Stimulated activated CD4-positive, alpha-beta T cell treated with anti-CD3 and anti-CD28 coated beads, Interleukin-2, amount 100 ng/mL, for 48 hours (primary cell): ENCODE results near the gene OR10G4.
"Not testable (repeated sequence)": the region's sequence is repeated elsewhere in the genome, so short reads cannot be mapped to it uniquely, and the experiment has no call there.

ENCODE experiments used
- DNase-seq, 2 donors: peaks; one replicate each; pipeline ENCODE4 v3.0.0-alpha.2; 2020

OR10G4 gene

DNA sequence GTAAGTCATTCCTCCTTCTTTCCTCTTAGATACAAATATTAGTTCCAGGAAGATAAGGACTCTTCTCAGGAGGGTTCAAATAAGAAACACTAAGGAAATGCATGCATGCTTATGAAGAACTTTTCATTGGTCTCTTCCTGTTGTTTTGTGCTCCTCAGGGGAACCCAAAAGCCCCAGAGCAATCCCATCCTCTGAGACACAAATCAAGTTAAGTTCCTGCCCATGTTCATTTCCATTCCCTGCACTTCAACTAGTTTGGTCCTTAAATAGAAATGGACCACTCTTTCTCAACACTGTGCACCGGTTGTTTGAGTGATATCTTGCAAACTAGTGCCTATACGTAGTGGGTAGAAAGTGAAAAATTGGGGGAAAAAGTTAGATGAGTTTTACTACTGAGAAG is at the start of gene OR10G4:
Gene OR10G4, plus strand, starts transcription at position 301 of the 400 bp plus-strand sequence. CDS start 2,578 bp downstream, outside the sequence.
- no peak for DNase-seq

DNA sequence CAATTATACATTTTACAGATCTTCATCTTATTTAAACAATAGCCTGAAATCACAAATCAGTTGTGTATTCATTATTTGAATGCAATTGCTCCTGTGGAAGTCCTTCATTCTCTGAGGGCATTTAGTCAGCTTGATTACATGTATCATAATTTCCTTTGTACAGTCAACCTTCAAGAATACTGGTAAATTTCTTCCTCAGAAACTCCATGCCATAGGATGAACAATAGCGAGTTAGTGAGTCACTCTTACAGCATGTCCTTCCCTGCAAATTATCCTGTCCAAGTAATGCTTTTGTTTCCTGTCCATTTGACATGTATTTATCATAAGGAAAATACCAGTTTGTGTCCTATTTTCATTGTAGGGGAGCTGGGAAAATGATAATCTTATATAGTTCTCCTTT is 39.0 kb upstream of the OR10G4 start:
- DNase-seq, result no peak

GRCh38 chr11:123976770-123977560 is 35.8 kb upstream of the OR10G4 start:
- DNase-seq, result no peak

DNA sequence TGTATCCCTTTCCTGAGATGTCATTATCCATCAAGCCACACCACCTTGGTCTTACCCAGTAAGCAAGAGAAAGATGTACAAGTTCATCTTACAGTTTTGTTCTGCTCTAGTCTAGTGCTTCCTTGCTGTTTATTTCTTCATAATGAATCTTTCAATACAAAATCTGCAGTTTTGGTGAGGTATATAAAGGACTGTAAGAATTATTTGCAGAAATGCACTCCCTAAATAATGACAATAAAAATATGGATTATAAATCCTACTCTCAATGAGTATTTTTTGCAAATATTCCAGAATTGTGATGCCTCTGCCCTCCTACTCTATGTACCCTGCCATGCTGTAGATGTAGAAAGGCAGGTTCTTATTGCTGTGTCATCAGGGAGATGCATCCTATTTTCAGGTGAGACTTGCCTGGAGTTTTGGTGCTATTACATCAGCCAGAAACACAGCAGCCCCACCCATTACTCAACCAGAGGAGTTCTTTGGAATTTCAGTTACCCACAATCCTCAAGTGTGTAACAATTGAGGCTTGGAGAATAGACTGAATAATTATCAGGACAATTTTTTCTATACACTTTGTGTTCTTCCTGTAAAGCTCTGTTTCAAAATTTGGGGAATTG is 35.0 kb upstream of the OR10G4 start, which contains the start of gene OR10S1:
Gene OR10S1, minus strand, starts transcription at position 51 of the 617 bp plus-strand sequence. CDS start 117 bp downstream, outside the sequence.
- DNase-seq, result no peak

- no peak for DNase-seq
Observed at GRCh38 chr11:123979311-123979710, 33.5 kb upstream of the OR10G4 start.

GRCh38 chr11:123995119-123995518 is 17.7 kb upstream of the OR10G4 start, which contains the start of gene OR10G6:
OR10G6 (minus strand) TSS chr11:123995161; CDS start chr11:123995161, 0 bp downstream.
- DNase-seq, result no peak

DNA sequence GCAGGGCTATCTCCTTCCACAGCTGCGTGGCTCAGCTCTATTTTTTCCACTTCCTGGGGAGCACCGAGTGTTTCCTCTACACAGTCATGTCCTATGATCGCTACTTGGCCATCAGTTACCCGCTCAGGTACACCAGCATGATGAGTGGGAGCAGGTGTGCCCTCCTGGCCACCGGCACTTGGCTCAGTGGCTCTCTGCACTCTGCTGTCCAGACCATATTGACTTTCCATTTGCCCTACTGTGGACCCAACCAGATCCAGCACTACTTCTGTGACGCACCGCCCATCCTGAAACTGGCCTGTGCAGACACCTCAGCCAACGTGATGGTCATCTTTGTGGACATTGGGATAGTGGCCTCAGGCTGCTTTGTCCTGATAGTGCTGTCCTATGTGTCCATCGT is 3.0 kb downstream of the OR10G4 start:
- not testable (repeated sequence) for DNase-seq

- DNase-seq, result no peak
Observed at GRCh38 chr11:124026498-124026897, 13.7 kb downstream of the OR10G4 start, which contains the start of gene OR10G8. OR10G8 (plus strand) TSS chr11:124026798; CDS start chr11:124029623, 2,825 bp downstream.

DNA sequence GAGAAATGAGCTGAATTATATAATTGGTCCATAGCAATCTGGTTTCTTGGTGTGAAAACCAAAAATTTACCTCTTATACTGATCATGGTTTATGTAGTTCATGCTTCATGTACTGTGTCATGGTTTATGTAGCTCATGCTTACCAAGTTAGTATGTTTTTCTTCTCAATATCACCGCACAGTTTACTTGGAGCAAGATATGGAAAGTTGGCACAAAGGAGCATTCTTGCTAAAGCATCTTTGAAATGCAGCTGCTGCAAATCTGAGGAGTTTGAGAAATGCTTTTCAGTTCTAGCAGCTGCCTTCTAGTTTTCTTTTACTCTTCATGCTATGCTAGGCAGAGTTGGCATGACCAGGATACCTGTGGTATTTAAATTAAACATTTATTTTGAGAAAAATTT is 23.9 kb downstream of the OR10G4 start:
- no peak for DNase-seq

- DNase-seq, result no peak
Observed at GRCh38 chr11:124039557-124039956, 26.8 kb downstream of the OR10G4 start.

DNA sequence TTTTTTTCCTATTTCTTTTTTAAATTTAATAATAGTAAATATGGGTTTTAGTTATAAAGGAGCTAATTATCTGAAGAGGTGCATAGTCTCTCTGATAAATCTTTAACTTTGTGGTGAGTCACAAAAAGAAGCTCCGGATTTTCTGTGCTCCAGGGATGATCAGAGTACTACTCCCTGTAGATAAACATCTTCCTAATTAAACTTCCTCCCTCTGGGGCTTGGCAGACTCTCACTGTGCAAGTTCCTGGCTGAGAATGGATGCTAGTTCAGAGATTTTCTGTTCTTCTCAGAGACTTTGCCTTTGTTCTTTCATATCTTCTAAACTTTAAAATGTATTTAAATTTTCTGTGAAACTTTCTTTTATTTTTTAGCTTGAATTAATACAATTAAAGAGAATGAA is 28.5 kb downstream of the OR10G4 start, which contains the start of gene OR10G7:
Gene OR10G7, minus strand, starts transcription at position 72 of the 400 bp plus-strand sequence. CDS start 2,324 bp downstream, outside the sequence.
- DNase-seq, result no peak

- DNase-seq, result no peak
Observed at GRCh38 chr11:124043420-124043819, 30.6 kb downstream of the OR10G4 start.

DNA sequence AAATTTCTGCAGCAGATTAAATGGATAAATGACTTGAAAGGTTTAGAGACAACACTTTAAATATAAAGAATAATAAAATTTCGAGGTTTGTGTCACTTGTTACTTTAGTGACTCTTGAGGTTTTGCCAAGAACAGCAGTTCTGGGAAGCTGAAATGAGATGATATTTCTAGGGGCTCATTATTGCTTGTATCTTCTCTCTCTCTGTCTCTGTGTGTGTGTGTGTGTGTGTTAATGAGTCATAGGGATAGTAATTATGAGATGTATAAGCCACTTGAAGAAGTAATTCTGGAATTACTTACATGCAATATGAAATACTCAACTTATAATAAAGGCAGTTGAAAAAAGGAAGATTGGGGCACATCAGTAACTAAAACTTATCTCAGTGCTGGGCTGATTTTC is 38.0 kb downstream of the OR10G4 start:
- no peak for DNase-seq

DNA sequence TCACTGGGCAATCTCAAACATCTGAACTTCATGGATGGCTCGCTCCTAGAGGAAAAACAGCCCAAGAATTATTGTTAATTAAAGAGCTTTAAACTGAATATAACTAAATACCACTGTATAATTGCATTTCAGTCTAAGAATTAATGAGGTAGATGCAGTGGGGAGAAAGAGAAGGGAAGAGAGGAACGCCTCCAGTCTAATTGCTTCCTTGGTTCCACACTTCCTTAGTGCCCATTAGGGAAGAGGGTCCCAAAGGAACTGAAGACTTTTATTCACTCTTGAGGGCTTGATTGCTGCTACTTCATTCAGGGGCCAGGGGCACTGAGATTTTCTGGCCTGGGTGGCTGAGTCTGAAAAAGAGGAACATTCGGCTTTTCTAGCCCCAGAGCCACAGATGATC is 40.2 kb downstream of the OR10G4 start:
- no peak for DNase-seq
